Lower leg skin (tissue), 4 donors: ENCODE data around the gene CNPY1. TPM values are rescaled to one million over a fixed set of nuclear protein-coding genes. Genes with fewer than 3 reads are reported as not detected.

Experiments
- DNase-seq, 2 donors: peaks; one replicate each; pipeline ENCODE4 v3.0.0-alpha.2; 2019; ENCODE audit warnings: low spot score in 2 of 2
- H3K4me3 ChIP-seq: fragments of 200-600 bp; sonication (generic); 2 replicates; pipeline ENCODE4 v1.5.1; 2017; ENCODE audit warnings: mild to moderate bottlenecking, low read depth; ENCODE audit not compliant: poor library complexity, severe bottlenecking
- CTCF ChIP-seq, 3 donors: fragments of 450-650 bp; IDR thresholded peaks; one replicate each; pipeline ENCODE4 v1.5.1; 2016; ENCODE audit warnings: antibody characterized with exemption in 3 of 3, mild to moderate bottlenecking in 3 of 3, moderate library complexity in 2 of 3
- POLR2A ChIP-seq, 2 donors: fragments of 450-650 bp; IDR thresholded peaks; one replicate each; pipeline ENCODE4 v1.6.1; 2016 to 2017; ENCODE audit warnings: antibody characterized with exemption in 2 of 2, mild to moderate bottlenecking in 1 of 2, moderate library complexity in 1 of 2
- WGBS, 2 donors: methylation state at CpG; one replicate each; pipeline ENCODE4 v1.1.5; 2018; 5-methylcytosine and 5-hydroxymethylcytosine counted together
- intact Hi-C: fragments of 100-400 bp; cut with DNase I; formaldehyde crosslinking; loops from one replicate; pipeline ENCODE4 v1.15.0; 2023; ENCODE audit warnings: low total_unique reads
- total RNA-seq, 4 donors: library from RNA; depleted of rRNA; stranded (reverse); fragments of >200 nt; gene quantifications; one replicate each; pipeline ENCODE4 v1.1.0, GENCODE V29; 2016

CNPY1 gene
- total RNA-seq, 4 donors from 2014 or later, result not detected

DNA sequence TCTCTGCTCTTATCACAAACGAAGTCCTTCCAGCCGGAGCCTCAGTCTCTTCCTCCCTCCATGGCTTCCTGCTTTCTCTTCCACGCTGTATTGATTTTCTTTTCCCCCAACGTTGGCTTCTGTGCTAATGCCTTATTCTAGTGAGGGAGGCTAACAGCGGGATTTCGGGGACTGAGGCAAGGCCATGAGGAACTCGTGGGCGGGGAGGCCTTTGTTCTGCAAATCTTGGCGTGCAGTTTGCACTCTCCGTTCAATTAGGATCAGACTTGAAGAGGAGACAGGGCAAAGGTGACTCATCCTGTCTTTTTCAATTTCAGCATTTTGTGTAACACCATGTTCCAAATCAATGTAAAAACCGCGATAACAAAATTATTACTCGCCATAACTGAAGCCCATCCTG, 63.1 kb downstream of the CNPY1 start:
- DNase-seq, result no peak
- TF ChIP-seq POLR2A (IDR thresholded peaks at IDR 0.05) (no peak), CTCF (IDR thresholded peaks at IDR 0.05) (no peak)
- 27 to 33% methylated on average over 13 of the region's 13 CpGs for WGBS, 2 donors
- intact Hi-C loops, result no loop called here
- H3K4me3 ChIP-seq, result no peak overlapping the region

- WGBS, 2 donors, result 45 to 50% methylated on average over 17 of the region's 17 CpGs
- DNase-seq, result peak in 1 of 2 donors; percentile 74
- intact Hi-C loops, result no loop called here
- no peak overlapping the region for H3K4me3 ChIP-seq
- no peak for TF ChIP-seq CTCF (IDR thresholded peaks at IDR 0.05)
- TF ChIP-seq POLR2A (IDR thresholded peaks at IDR 0.05), result no peak
Observed at GRCh38 chr7:155482511-155483183, 63.7 kb downstream of the CNPY1 start.

DNA sequence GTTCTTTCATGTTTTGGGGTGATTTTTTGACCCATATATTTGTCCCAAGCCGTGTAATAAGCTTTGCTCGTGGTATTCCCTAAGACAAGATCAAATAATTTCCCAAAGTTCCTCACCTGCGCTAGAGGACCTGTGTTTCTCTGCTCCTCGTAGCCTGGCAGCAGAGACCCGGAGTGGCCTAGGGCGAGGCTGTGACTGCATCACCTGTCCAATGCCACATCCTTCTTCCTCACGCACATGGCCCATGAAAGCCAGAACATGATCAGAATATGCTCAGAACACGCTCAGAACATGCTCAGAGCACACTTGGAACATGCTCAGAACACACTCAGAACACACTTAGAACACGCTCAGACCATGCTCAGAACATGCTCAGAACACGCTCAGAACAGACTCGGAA, 64.6 kb downstream of the CNPY1 start:
- WGBS, 2 donors, result 90 to 94% methylated on average over 11 of the region's 11 CpGs
- peak in 1 of 2 donors; percentile 81 for DNase-seq
- TF ChIP-seq POLR2A (IDR thresholded peaks at IDR 0.05) (no peak), CTCF (IDR thresholded peaks at IDR 0.05) (no peak)
- intact Hi-C loops, result no loop called here
- no peak overlapping the region for H3K4me3 ChIP-seq

GRCh38 chr7:155477476-155477875, 68.9 kb downstream of the CNPY1 start:
- TF ChIP-seq CTCF (IDR thresholded peaks at IDR 0.05) (no peak), POLR2A (IDR thresholded peaks at IDR 0.05) (no peak)
- 78% methylated on average over 4 of the region's 4 CpGs for WGBS, 2 donors
- intact Hi-C loops, result no loop called here
- no peak overlapping the region for H3K4me3 ChIP-seq
- DNase-seq, result no peak

DNA sequence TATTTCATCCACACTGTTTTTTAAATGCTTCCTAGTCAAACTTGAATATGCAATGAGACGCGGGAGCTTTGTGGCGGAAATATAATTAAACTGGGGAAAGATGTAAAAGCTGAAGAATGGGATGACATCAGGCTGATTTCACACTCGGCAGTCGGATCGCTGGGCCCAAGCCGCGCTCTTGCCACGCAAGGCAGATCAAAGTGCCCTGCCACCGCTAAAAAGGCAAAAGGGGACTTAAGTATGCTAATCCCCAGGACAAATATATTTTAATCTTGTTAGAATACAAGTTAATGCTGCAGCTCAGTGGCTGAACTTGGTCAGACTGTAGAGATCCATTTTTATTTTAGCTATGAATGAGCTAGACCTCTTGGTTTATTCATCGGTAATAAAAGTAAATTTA, 74.6 kb downstream of the CNPY1 start:
- TF ChIP-seq POLR2A (IDR thresholded peaks at IDR 0.05) (no peak), CTCF (IDR thresholded peaks at IDR 0.05) (no peak)
- 20 to 28% methylated on average over 11 of the region's 11 CpGs for WGBS, 2 donors
- DNase-seq, result no peak
- no peak overlapping the region for H3K4me3 ChIP-seq
- intact Hi-C loops, result no loop called here
